ENCODE measurements around the gene NTN5.
"Not testable (repeated sequence)": the region's sequence is repeated elsewhere in the genome, so short reads cannot be mapped to it uniquely, and the experiment has no call there.

Gene NTN5

DNA sequence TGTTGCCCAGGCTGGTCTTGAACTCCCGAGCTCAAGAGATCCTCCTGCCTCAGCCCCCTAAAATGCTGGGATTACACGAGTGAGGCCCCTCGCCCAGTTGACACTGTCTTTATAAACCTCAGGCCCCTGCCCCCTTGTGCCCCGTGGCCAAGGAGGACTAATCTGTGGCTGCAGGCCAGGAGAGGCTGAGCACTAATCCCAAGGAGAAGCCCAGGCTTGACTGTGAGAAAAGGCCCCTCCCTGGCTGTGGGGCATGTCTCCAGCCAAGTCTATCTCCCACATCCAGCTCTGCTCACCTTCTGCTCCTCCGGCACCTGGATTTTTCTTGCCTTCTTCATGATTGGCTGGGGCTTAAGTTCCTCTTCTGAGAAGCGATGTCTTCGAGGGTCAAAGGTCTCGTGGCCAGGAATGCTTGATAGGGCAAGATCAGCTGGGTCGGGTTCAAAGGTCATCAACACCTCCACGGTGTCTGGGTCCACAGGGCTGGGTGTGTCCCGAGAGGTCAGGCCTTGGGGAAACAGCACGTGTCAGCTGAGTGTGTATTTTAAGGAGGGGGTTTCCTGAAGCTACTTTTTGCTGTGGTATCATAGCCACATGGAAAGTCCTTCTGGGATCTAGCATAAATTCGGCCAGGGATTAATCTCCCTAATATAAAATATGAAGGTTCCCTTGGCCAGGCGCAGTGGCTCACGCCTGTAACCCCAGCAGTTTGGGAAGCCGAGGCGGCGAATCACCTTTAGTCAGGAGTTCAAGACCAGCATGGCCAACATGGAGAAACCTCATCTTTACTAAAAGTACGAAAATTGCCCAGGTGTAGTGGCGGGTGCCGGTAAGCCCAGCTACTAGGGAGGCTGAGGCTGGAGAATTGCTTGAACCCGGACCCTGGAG is 39.4 kb downstream of the NTN5 start:
- Histone ChIP-seq H3K4me1 (ENCODE audit: control insufficient read depth, low read length) (peaks cover 48% of the 10 kb centered on the region), H4K20me1 (ENCODE audit: control insufficient read depth, insufficient read depth, low read depth, low read length) (no peaks in the 10 kb centered on the region), H3K4me2 (ENCODE audit: low read length) (peak overlapping the region; percentile 93), H3K4me3 (ENCODE audit: low read length) (peak overlapping the region; percentile 87), H3K9me3 (ENCODE audit: control insufficient read depth, insufficient read depth, low read length) (no peaks in the 10 kb centered on the region), H3K36me3 (ENCODE audit: control insufficient read depth, low read length) (peaks cover 35% of the 10 kb centered on the region), H3K27ac (ENCODE audit: low read depth, low read length) (peak overlapping the region; percentile 64), H3F3A (ENCODE audit: control insufficient read depth, insufficient read depth) (peaks cover 19% of the 10 kb centered on the region), H3K79me2 (ENCODE audit: control insufficient read depth, low read length) (peaks cover 27% of the 10 kb centered on the region), H3K9me2 (replicated peaks; ENCODE audit: control insufficient read depth, low read length) (no peaks in the 10 kb centered on the region), H3K27me3 (ENCODE audit: control insufficient read depth, low read length) (no peaks in the 10 kb centered on the region)
- TF ChIP-seq, protein P1, sequence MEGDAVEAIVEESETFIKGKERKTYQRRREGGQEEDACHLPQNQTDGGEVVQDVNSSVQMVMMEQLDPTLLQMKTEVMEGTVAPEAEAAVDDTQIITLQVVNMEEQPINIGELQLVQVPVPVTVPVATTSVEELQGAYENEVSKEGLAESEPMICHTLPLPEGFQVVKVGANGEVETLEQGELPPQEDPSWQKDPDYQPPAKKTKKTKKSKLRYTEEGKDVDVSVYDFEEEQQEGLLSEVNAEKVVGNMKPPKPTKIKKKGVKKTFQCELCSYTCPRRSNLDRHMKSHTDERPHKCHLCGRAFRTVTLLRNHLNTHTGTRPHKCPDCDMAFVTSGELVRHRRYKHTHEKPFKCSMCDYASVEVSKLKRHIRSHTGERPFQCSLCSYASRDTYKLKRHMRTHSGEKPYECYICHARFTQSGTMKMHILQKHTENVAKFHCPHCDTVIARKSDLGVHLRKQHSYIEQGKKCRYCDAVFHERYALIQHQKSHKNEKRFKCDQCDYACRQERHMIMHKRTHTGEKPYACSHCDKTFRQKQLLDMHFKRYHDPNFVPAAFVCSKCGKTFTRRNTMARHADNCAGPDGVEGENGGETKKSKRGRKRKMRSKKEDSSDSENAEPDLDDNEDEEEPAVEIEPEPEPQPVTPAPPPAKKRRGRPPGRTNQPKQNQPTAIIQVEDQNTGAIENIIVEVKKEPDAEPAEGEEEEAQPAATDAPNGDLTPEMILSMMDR (IDR thresholded peaks at IDR 0.05; ENCODE audit: low read depth, low read length, poor library complexity, severe bottlenecking) = no peak
- TF ChIP-seq EZH2phosphoT487 (IDR thresholded peaks at IDR 0.05; ENCODE audit: borderline replicate concordance, low read length) = no peak

DNA sequence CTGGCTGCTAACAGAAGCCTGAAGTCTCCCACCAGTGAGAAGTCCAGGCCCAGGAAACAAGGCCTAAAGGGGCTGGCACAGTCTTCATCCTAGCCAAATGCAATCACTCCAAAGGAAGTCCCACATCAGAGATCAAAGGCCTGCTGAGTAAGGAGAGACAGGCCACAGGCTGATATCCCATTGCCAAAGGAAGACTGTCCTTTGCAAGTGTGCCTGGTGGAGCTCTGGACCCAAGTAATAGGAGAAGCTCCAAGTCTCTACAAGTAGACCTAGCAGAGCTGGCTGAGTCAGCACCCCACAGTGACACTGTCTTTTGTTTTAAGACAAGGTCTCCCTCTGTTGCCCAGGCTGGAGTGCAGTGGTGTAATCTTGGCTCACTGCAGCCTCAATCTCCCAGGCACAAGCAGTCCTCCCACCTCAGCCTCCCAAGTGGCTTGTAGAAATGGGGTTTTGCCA is 40.1 kb downstream of the NTN5 start:
- H3K79me2 ChIP-seq (ENCODE audit: control insufficient read depth, low read length) = peaks cover 27% of the 10 kb centered on the region
- H3K4me3 ChIP-seq (ENCODE audit: low read length) = peak overlapping the region; percentile 87; the same call in 1 of the 2 replicates
- peaks cover 43% of the 10 kb centered on the region for H3K4me1 ChIP-seq (ENCODE audit: control insufficient read depth, low read length)
- peaks cover 35% of the 10 kb centered on the region for H3K36me3 ChIP-seq (ENCODE audit: control insufficient read depth, low read length)
- peaks cover 15% of the 10 kb centered on the region for H3F3A ChIP-seq (ENCODE audit: control insufficient read depth, insufficient read depth)
- no peaks in the 10 kb centered on the region for H4K20me1 ChIP-seq (ENCODE audit: control insufficient read depth, insufficient read depth, low read depth, low read length)
- no peaks in the 10 kb centered on the region for H3K27me3 ChIP-seq (ENCODE audit: control insufficient read depth, low read length)
- no peaks in the 10 kb centered on the region for H3K9me3 ChIP-seq (ENCODE audit: control insufficient read depth, insufficient read depth, low read length)
- peak overlapping the region; percentile 93 for H3K4me2 ChIP-seq (ENCODE audit: low read length)
- no peaks in the 10 kb centered on the region for H3K9me2 ChIP-seq (replicated peaks; ENCODE audit: control insufficient read depth, low read length)
- TF ChIP-seq, protein P1 (IDR thresholded peaks at IDR 0.05; ENCODE audit: low read depth, low read length, poor library complexity, severe bottlenecking) = no peak
- no peak for TF ChIP-seq EZH2phosphoT487 (IDR thresholded peaks at IDR 0.05; ENCODE audit: borderline replicate concordance, low read length)
- H3K27ac ChIP-seq (ENCODE audit: low read depth, low read length) = no peak overlapping the region

DNA sequence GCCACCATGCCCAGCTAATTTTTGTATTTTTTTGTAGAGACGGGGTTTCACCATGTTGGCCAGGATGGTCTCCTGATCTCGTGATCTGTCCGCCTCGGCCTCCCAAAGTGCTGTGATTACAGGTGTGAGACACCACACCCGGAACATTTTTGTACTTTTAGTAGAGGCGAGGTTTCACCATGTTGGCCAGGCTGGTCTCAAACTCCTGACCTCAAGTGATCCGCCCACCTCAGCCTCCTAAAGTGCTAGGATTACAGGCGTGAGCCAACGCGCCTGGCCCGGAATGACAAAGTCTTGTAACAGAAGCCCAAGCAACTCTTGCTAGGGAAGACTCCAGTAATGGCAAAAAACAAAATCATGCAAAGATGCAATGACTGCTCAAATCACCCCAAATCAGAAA is 40.5 kb downstream of the NTN5 start:
- not testable (repeated sequence) for H3K27ac ChIP-seq (ENCODE audit: low read depth, low read length); H4K20me1 ChIP-seq (ENCODE audit: control insufficient read depth, insufficient read depth, low read depth, low read length); H3K9me3 ChIP-seq (ENCODE audit: control insufficient read depth, insufficient read depth, low read length); H3K9me2 ChIP-seq (replicated peaks; ENCODE audit: control insufficient read depth, low read length); H3K27me3 ChIP-seq (ENCODE audit: control insufficient read depth, low read length); H3K4me3 ChIP-seq (ENCODE audit: low read length)
- peaks cover 27% of the 10 kb centered on the region for H3K79me2 ChIP-seq (ENCODE audit: control insufficient read depth, low read length)
- H3K4me1 ChIP-seq (ENCODE audit: control insufficient read depth, low read length) = peaks cover 43% of the 10 kb centered on the region
- H3K36me3 ChIP-seq (ENCODE audit: control insufficient read depth, low read length) = peaks cover 35% of the 10 kb centered on the region
- H3K4me2 ChIP-seq (ENCODE audit: low read length) = peak overlapping the region; percentile 93
- peaks cover 15% of the 10 kb centered on the region for H3F3A ChIP-seq (ENCODE audit: control insufficient read depth, insufficient read depth)

DNA sequence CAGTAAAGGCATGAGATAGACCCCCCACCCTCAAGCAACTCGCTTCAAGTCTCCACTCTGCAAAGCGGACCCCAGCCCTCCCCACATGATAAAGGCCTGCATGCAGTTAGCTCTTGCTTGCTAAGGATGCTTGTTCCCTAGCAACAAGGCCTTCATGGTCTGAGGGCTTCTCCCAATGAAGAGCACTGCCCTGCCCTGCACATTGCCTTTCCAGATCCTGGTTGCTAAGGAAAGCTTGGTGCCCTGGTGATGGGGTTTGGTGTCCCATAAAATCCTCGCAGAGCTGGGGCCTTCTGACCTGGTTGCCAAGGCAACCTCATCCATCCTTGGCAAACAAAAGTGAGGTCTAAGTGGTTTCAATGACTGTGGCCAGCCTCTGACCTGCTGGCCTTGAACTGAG is 41.6 kb downstream of the NTN5 start:
- no peak for TF ChIP-seq EZH2phosphoT487 (IDR thresholded peaks at IDR 0.05; ENCODE audit: borderline replicate concordance, low read length)
- TF ChIP-seq, protein P1 (IDR thresholded peaks at IDR 0.05; ENCODE audit: low read depth, low read length, poor library complexity, severe bottlenecking) = no peak
- no peak overlapping the region for H3K4me3 ChIP-seq (ENCODE audit: low read length)
- no peaks in the 10 kb centered on the region for H3K9me2 ChIP-seq (replicated peaks; ENCODE audit: control insufficient read depth, low read length)
- H3K27me3 ChIP-seq (ENCODE audit: control insufficient read depth, low read length) = no peaks in the 10 kb centered on the region
- no peak overlapping the region for H3K27ac ChIP-seq (ENCODE audit: low read depth, low read length)
- no peak overlapping the region for H3K4me2 ChIP-seq (ENCODE audit: low read length)
- peaks cover 33% of the 10 kb centered on the region for H3K4me1 ChIP-seq (ENCODE audit: control insufficient read depth, low read length)
- H4K20me1 ChIP-seq (ENCODE audit: control insufficient read depth, insufficient read depth, low read depth, low read length) = no peaks in the 10 kb centered on the region
- peaks cover 8% of the 10 kb centered on the region; the same call in 1 of the 2 replicates for H3F3A ChIP-seq (ENCODE audit: control insufficient read depth, insufficient read depth)
- H3K36me3 ChIP-seq (ENCODE audit: control insufficient read depth, low read length) = peaks cover 35% of the 10 kb centered on the region
- peaks cover 24% of the 10 kb centered on the region for H3K79me2 ChIP-seq (ENCODE audit: control insufficient read depth, low read length)
- no peaks in the 10 kb centered on the region for H3K9me3 ChIP-seq (ENCODE audit: control insufficient read depth, insufficient read depth, low read length)
